ENCODE data around the gene ZBTB1. TPM values are rescaled to one million over a fixed set of nuclear protein-coding genes. Genes with fewer than 3 reads are reported as not detected.

ZBTB1 gene
- total and polyA plus RNA-seq, 2 donors (not counting 1 experiment from before 2014, with no cell fraction given), result 52.8 to 108 TPM

- Mint-ChIP-seq H3K27me3 (no peaks in the 10 kb centered on the region), H3K4me3 (no peak overlapping the region), H3K4me1 (peaks cover 39% of the 10 kb centered on the region), H3K9me3 (ENCODE audit: insufficient read depth) (no peaks in the 10 kb centered on the region), H3K27ac (peak overlapping the region; percentile 37)
- POLR2A ChIA-PET, result no interaction called here
- Histone ChIP-seq H3K4me2 (replicated peaks; ENCODE audit: low read depth, low read length, poor library complexity, severe bottlenecking) (no peak overlapping the region), H3K27me3 (replicated peaks in 1 of 4; ENCODE audit: control extremely low read depth in 1 of 4, control insufficient read depth in 3 of 4, insufficient read depth in 4 of 4, low read length in 3 of 4) (no peaks in the 10 kb centered on the region), H3K27ac (ENCODE audit: low read length in 2 of 2) (no peak overlapping the region), H4K20me1 (ENCODE audit: control insufficient read depth, insufficient read depth, low read length, poor library complexity, severe bottlenecking) (peaks cover 88% of the 10 kb centered on the region), H3K79me2 (ENCODE audit: control insufficient read depth, insufficient read depth, low read length) (peaks cover 76% of the 10 kb centered on the region), H3K36me3 (replicated peaks in 1 of 2; ENCODE audit: control extremely low read depth in 1 of 2, control insufficient read depth in 1 of 2, extremely low read depth in 1 of 2, insufficient read depth in 2 of 2, low read length in 1 of 2) (peaks cover 0 to 24% of the 10 kb centered on the region in 2 experiments), H3K4me3 (ENCODE audit: control extremely low read depth in 1 of 5, extremely low read depth in 1 of 5, insufficient read depth in 1 of 5, low read depth in 2 of 5, low read length in 4 of 5) (no peak overlapping the region), H3K9ac (ENCODE audit: low read length) (no peak overlapping the region), H3K9me3 (ENCODE audit: control extremely low read depth in 1 of 3, control insufficient read depth in 2 of 3, insufficient read depth in 1 of 3, low read length in 2 of 3) (no peaks in the 10 kb centered on the region), H3K4me1 (ENCODE audit: control insufficient read depth in 2 of 2, insufficient read depth in 2 of 2, low read length in 2 of 2) (peaks cover 3 to 11% of the 10 kb centered on the region in 2 donors), H2AFZ (ENCODE audit: insufficient read depth, low read depth, low read length, poor library complexity, severe bottlenecking) (no peak overlapping the region)
- no peak for DNase-seq
- ATAC-seq (ENCODE audit: low read depth), result no peak
- intact Hi-C loops (cut with micrococcal nuclease), result no loop called here
- WGBS (ENCODE audit: insufficient coverage), result no CpG with 5 or more reads among the region's 4 CpGs
- TF ChIP-seq CTCF (IDR thresholded peaks at IDR 0.05) (no peak), EZH2 (IDR thresholded peaks at IDR 0.05; ENCODE audit: borderline replicate concordance, insufficient read depth, low read depth, low read length, poor library complexity, severe bottlenecking) (no peak)
- CTCF ChIA-PET, result no interaction called here
Observed at GRCh38 chr14:64518229-64518628, 13.7 kb downstream of the ZBTB1 start.

- H3K4me3 Mint-ChIP-seq, result no peak overlapping the region
- no peak overlapping the region for H3K27ac ChIP-seq (ENCODE audit: low read length in 2 of 2)
Observed at GRCh38 chr14:64520699-64521098, 16.1 kb downstream of the ZBTB1 start.

More at GRCh38 chr14:64520699-64521098, 16.1 kb downstream of the ZBTB1 start:
- Histone ChIP-seq H3K79me2 (ENCODE audit: control insufficient read depth, insufficient read depth, low read length) (peaks cover 51% of the 10 kb centered on the region), H3K4me3 (ENCODE audit: control extremely low read depth in 1 of 5, extremely low read depth in 1 of 5, insufficient read depth in 1 of 5, low read depth in 2 of 5, low read length in 4 of 5) (no peak overlapping the region), H3K36me3 (replicated peaks in 1 of 2; ENCODE audit: control extremely low read depth in 1 of 2, control insufficient read depth in 1 of 2, extremely low read depth in 1 of 2, insufficient read depth in 2 of 2, low read length in 1 of 2) (peaks cover 0 to 30% of the 10 kb centered on the region in 2 experiments), H4K20me1 (ENCODE audit: control insufficient read depth, insufficient read depth, low read length, poor library complexity, severe bottlenecking) (peaks cover 74% of the 10 kb centered on the region), H2AFZ (ENCODE audit: insufficient read depth, low read depth, low read length, poor library complexity, severe bottlenecking) (no peak overlapping the region), H3K4me1 (ENCODE audit: control insufficient read depth in 2 of 2, insufficient read depth in 2 of 2, low read length in 2 of 2) (peaks cover 3 to 4% of the 10 kb centered on the region in 2 donors), H3K9me3 (ENCODE audit: control extremely low read depth in 1 of 3, control insufficient read depth in 2 of 3, insufficient read depth in 1 of 3, low read length in 2 of 3) (no peaks in the 10 kb centered on the region), H3K27me3 (replicated peaks in 1 of 4; ENCODE audit: control extremely low read depth in 1 of 4, control insufficient read depth in 3 of 4, insufficient read depth in 4 of 4, low read length in 3 of 4) (no peaks in the 10 kb centered on the region), H3K9ac (ENCODE audit: low read length) (no peak overlapping the region), H3K4me2 (replicated peaks; ENCODE audit: low read depth, low read length, poor library complexity, severe bottlenecking) (no peak overlapping the region)
- WGBS (ENCODE audit: insufficient coverage), result 87% methylated on average over 3 of the region's 4 CpGs
- ATAC-seq (ENCODE audit: low read depth) (no peak), DNase-seq (no peak)
- Mint-ChIP-seq H3K27me3 (no peaks in the 10 kb centered on the region), H3K4me1 (peaks cover 24% of the 10 kb centered on the region), H3K9me3 (ENCODE audit: insufficient read depth) (no peaks in the 10 kb centered on the region), H3K27ac (no peak overlapping the region)
- intact Hi-C loops (cut with micrococcal nuclease), result no loop called here
- POLR2A ChIA-PET, result no interaction called here
- no peak for TF ChIP-seq EZH2 (IDR thresholded peaks at IDR 0.05; ENCODE audit: borderline replicate concordance, insufficient read depth, low read depth, low read length, poor library complexity, severe bottlenecking)
- TF ChIP-seq CTCF (IDR thresholded peaks at IDR 0.05), result no peak
- CTCF ChIA-PET, result interaction anchor here (0.7 to 5.5 kb wide), 6 partner anchors 10 to 340 kb away, joined by 3 to 32 read pairs (median 3); no protein-coding TSS in a partner anchor

Data from B cell (primary cell).